Neuronal stem cell (in vitro differentiated cells): ENCODE results near the gene PDE4B.

Experiments used
- DNase-seq: peaks from one replicate; pipeline ENCODE4 v3.0.0-alpha.2; 2013; ENCODE audit warnings: low spot score
- H2AFZ ChIP-seq: one replicate; pipeline ENCODE4 v1.6.1; 2013; ENCODE audit warnings: mild to moderate bottlenecking, low read length, inconsistent platforms
- H2AK5ac ChIP-seq: 2 replicates; pipeline ENCODE4 v1.6.1; 2013; ENCODE audit warnings: low read depth, mild to moderate bottlenecking, inconsistent platforms, low read length, moderate library complexity, mixed read lengths
- H2BK120ac ChIP-seq: 2 replicates; pipeline ENCODE4 v1.6.1; 2013; ENCODE audit warnings: low read depth, mild to moderate bottlenecking, inconsistent platforms, low read length, moderate library complexity, mixed read lengths
- H2BK12ac ChIP-seq: one replicate; pipeline ENCODE4 v1.6.1; 2013; ENCODE audit warnings: low read length, inconsistent platforms
- H2BK15ac ChIP-seq: 2 replicates; pipeline ENCODE4 v1.6.1; 2013; ENCODE audit warnings: mild to moderate bottlenecking, low read length, inconsistent platforms, mixed read lengths
- H2BK5ac ChIP-seq: one replicate; pipeline ENCODE4 v1.6.1; 2013; ENCODE audit warnings: inconsistent platforms, mild to moderate bottlenecking, low read length, moderate library complexity
- H3K14ac ChIP-seq: one replicate; pipeline ENCODE4 v1.6.1; 2013; ENCODE audit warnings: low read length, inconsistent platforms
- H3K18ac ChIP-seq: 2 replicates; pipeline ENCODE4 v1.6.1; 2013; ENCODE audit warnings: low read length, inconsistent platforms
- H3K23ac ChIP-seq: 2 replicates; pipeline ENCODE4 v1.6.1; 2013; ENCODE audit warnings: low read depth, mild to moderate bottlenecking, mixed read lengths, low read length, inconsistent platforms; ENCODE audit not compliant: poor library complexity
- H3K27ac ChIP-seq: replicated peaks from 3 replicates; pipeline ENCODE4 v1.5.1; 2013; ENCODE audit warnings: low read length, inconsistent platforms
- H3K27me3 ChIP-seq, 3 experiments: 2 replicates each; pipeline ENCODE4 v1.6.1; 2013; ENCODE audit warnings: low read length in 3 of 3, mild to moderate bottlenecking in 2 of 3, inconsistent platforms in 1 of 3, low read depth in 1 of 3, mixed read lengths in 1 of 3, moderate library complexity in 1 of 3; ENCODE audit not compliant: control insufficient read depth in 3 of 3, insufficient read depth in 3 of 3
- H3K36me3 ChIP-seq, 2 donors: replicated peaks in 1 of 2; 2 replicates each; pipeline ENCODE4 v1.6.1; 2013; ENCODE audit warnings: low read length in 2 of 2; ENCODE audit not compliant: control insufficient read depth in 2 of 2, insufficient read depth in 2 of 2
- H3K4ac ChIP-seq: 2 replicates; pipeline ENCODE4 v1.6.1; 2013; ENCODE audit warnings: inconsistent platforms, mild to moderate bottlenecking, low read length, moderate library complexity
- H3K4me1 ChIP-seq, 2 donors: 1 replicate in 1 of 2; 2 replicates in 1 of 2; pipeline ENCODE4 v1.6.1; 2013; ENCODE audit warnings: low read length in 2 of 2, low read depth in 1 of 2; ENCODE audit not compliant: control insufficient read depth in 2 of 2, insufficient read depth in 1 of 2
- H3K4me2 ChIP-seq: one replicate; pipeline ENCODE4 v1.6.1; 2013; ENCODE audit warnings: mild to moderate bottlenecking, low read length, inconsistent platforms; ENCODE audit not compliant: insufficient read depth, poor library complexity, severe bottlenecking
- H3K4me3 ChIP-seq, 2 donors: 2 replicates each; pipeline ENCODE4 v1.5.1; 2013; ENCODE audit warnings: low read length in 2 of 2, mild to moderate bottlenecking in 2 of 2, inconsistent platforms in 1 of 2, moderate library complexity in 1 of 2
- H3K79me1 ChIP-seq: one replicate; pipeline ENCODE4 v1.6.1; 2013; ENCODE audit warnings: low read depth, mild to moderate bottlenecking, inconsistent platforms, low read length, moderate library complexity
- H3K9ac ChIP-seq: one replicate; pipeline ENCODE4 v1.6.1; 2013; ENCODE audit warnings: mild to moderate bottlenecking, low read depth, low read length, inconsistent platforms; ENCODE audit not compliant: poor library complexity
- H3K9me3 ChIP-seq, 2 donors: replicated peaks in 1 of 2; 2 replicates each; pipeline versions ENCODE3 to v1.6.1; 2013; ENCODE audit warnings: low read length in 2 of 2, mild to moderate bottlenecking in 2 of 2, inconsistent platforms in 1 of 2, low read depth in 1 of 2, mixed read lengths in 1 of 2, moderate library complexity in 1 of 2; ENCODE audit not compliant: control insufficient read depth in 2 of 2, insufficient read depth in 1 of 2
- H4K8ac ChIP-seq: one replicate; pipeline ENCODE4 v1.6.1; 2013; ENCODE audit warnings: low read depth, mild to moderate bottlenecking, inconsistent platforms, low read length, moderate library complexity
- H4K91ac ChIP-seq: one replicate; pipeline ENCODE4 v1.6.1; 2013; ENCODE audit warnings: low read length, low read depth, mild to moderate bottlenecking, inconsistent platforms; ENCODE audit not compliant: poor library complexity
- WGBS, 2 donors: extraction: QIAGEN DNeasy Blood & Tissue Kit; methylation state at CpG; one replicate each; pipeline ENCODE4 v1.1.7; 2013; ENCODE audit warnings: missing lambda C conversion rate in 2 of 2, mixed read lengths in 1 of 2; ENCODE audit not compliant: insufficient read length in 2 of 2, insufficient replicate concordance in 1 of 2; ENCODE audit errors: extremely low coverage in 2 of 2; 5-methylcytosine and 5-hydroxymethylcytosine counted together

The PDE4B gene

DNA sequence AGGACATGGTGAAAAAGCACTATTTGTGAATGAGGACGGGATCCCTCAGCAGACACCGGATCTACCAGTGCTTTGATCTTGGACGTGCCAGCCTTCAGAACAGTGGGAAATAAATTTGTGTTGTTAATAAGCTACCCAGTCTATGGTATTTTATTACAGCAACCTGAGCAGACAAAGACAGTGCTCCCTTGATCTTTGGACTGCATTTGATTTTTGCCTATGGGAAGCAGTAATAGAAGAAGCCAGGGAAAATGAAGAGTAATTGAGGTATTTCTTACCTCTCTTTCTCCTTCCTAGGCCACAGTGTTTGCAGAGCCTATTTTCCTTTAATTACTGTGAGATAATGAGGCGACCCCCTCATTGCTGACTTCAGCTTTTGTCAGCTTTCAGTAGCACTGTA lies 87.9 kb downstream of the PDE4B start:
- no peak overlapping the region for H3K4me2 ChIP-seq
- WGBS, 2 donors = no CpG with 5 or more reads among the region's 4 CpGs
- no peak overlapping the region for H3K23ac ChIP-seq

DNA sequence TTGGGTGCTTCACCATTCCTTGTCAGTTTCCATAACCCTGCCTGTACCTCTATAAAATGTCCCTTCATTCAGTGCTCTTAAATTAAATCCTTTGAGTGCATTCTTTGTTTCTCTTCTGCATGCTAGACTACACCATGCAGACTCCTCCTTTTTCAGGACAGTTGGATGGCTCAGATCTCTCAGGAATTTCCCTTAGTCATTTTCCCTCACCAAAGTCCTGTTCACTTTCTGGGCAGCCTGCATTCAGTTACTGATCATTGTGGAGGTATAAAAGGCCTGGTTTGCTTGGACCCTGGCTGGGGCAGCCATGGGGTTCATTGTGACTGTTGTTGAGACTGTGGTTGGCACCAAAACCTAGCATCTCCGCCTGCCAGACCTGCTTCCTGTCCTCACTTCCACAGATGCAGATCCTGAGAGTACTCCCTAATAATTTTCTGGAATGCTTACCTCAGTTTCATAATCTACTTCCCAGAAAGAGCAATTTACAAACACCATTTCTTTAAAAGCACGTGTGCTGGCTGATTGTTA lies 88.4 kb downstream of the PDE4B start:
- H2AFZ ChIP-seq = peak overlapping the region; percentile 15
- H3K9me3 ChIP-seq = no peaks in the 10 kb centered on the region
- H3K36me3 ChIP-seq = no peaks in the 10 kb centered on the region
- no peak overlapping the region for H2BK5ac ChIP-seq
- no peak overlapping the region for H3K4me2 ChIP-seq
- no peak for DNase-seq
- H3K27me3 ChIP-seq = no peaks in the 10 kb centered on the region
- H2BK15ac ChIP-seq = no peak overlapping the region
- H3K23ac ChIP-seq = no peak overlapping the region
- no peak overlapping the region for H2BK120ac ChIP-seq
- no peak overlapping the region for H3K18ac ChIP-seq
- no peak overlapping the region for H3K14ac ChIP-seq
- H2AK5ac ChIP-seq = no peak overlapping the region
- H3K27ac ChIP-seq = no peak overlapping the region
- no peak overlapping the region for H3K9ac ChIP-seq
- H4K8ac ChIP-seq = no peak overlapping the region
- no peak overlapping the region for H4K91ac ChIP-seq
- H3K4me3 ChIP-seq = no peak overlapping the region
- WGBS, 2 donors = no CpG with 5 or more reads among the region's 2 CpGs
- no peaks in the 10 kb centered on the region for H3K79me1 ChIP-seq
- peaks cover 0 to 7% of the 10 kb centered on the region in 2 donors for H3K4me1 ChIP-seq
- no peak overlapping the region for H2BK12ac ChIP-seq
- no peak overlapping the region for H3K4ac ChIP-seq

More for the DNA sequence above, 87.9 kb downstream of the PDE4B start:
- no peak overlapping the region for H3K18ac ChIP-seq
- no peak overlapping the region for H3K9ac ChIP-seq
- H2BK12ac ChIP-seq = no peak overlapping the region
- H3K4ac ChIP-seq = no peak overlapping the region
- H3K14ac ChIP-seq = no peak overlapping the region
- H3K9me3 ChIP-seq = no peaks in the 10 kb centered on the region
- H3K27me3 ChIP-seq = no peaks in the 10 kb centered on the region
- no peak overlapping the region for H2AFZ ChIP-seq
- no peak overlapping the region for H3K4me3 ChIP-seq
- H2BK15ac ChIP-seq = no peak overlapping the region
- H2BK120ac ChIP-seq = no peak overlapping the region
- no peak overlapping the region for H4K91ac ChIP-seq
- DNase-seq = no peak
- H2BK5ac ChIP-seq = no peak overlapping the region
- H3K27ac ChIP-seq = no peak overlapping the region
- H2AK5ac ChIP-seq = no peak overlapping the region
- H4K8ac ChIP-seq = no peak overlapping the region
- H3K36me3 ChIP-seq = no peaks in the 10 kb centered on the region
- peaks cover 0 to 7% of the 10 kb centered on the region in 2 donors for H3K4me1 ChIP-seq
- no peaks in the 10 kb centered on the region for H3K79me1 ChIP-seq

DNA sequence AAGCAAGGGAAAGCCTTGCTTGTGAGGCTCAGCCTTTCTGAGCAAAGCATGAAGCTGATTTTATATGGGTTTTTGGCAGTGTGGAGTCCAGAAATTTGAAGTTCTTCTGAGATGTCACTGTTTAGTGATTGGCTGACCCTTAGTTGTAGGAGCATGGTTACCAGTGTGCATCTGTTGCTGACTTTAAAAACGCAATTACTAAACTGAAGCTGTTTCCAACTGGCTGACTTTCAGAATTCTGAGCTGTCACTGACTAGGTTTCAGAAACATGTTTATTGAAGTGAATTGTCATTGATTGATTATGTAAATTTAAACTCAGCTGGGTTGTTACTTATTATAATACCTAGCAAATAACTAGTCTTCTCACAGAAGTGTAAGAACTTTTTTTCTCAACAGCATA lies 89.4 kb downstream of the PDE4B start:
- Histone ChIP-seq H3K9me3 (no peaks in the 10 kb centered on the region), H3K4me1 (peaks cover 0 to 7% of the 10 kb centered on the region in 2 donors), H3K36me3 (no peaks in the 10 kb centered on the region), H3K9ac (no peak overlapping the region), H2BK12ac (no peak overlapping the region), H3K23ac (no peak overlapping the region), H2BK120ac (no peak overlapping the region), H2AFZ (no peak overlapping the region), H3K27ac (no peak overlapping the region), H3K18ac (no peak overlapping the region), H2BK15ac (no peak overlapping the region), H4K91ac (no peak overlapping the region), H4K8ac (no peak overlapping the region), H2BK5ac (no peak overlapping the region), H3K79me1 (no peaks in the 10 kb centered on the region), H3K27me3 (no peaks in the 10 kb centered on the region), H3K4me3 (no peak overlapping the region), H2AK5ac (no peak overlapping the region), H3K14ac (no peak overlapping the region), H3K4ac (no peak overlapping the region), H3K4me2 (no peak overlapping the region)
- no CpG with 5 or more reads among the region's 1 CpG for WGBS, 2 donors
- no peak for DNase-seq

DNA sequence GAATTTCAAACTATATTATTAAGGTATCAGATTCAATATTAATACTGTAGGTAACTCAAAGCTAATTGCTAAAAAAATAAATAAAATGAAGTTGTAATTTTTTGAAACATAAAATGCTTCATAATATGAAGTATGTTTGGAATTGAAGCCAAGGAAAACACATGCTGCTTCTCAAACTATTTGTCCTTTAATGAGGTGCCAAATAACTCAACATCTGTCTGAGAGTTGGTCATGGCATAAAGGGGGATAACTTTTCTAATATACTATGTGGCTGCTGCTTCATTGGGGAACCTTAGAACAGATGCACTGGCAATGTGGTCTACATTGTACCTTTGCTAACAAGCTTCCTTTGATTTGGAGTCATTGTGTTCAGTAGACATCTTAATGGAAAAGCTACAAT lies 96.7 kb downstream of the PDE4B start:
- no peaks in the 10 kb centered on the region for H3K79me1 ChIP-seq
- H4K91ac ChIP-seq = no peak overlapping the region
- no peak overlapping the region for H3K4me2 ChIP-seq
- no peak overlapping the region for H3K9ac ChIP-seq
- no peak overlapping the region for H2BK15ac ChIP-seq
- H3K4ac ChIP-seq = no peak overlapping the region
- H2AK5ac ChIP-seq = no peak overlapping the region
- H2AFZ ChIP-seq = no peak overlapping the region
- no peak overlapping the region for H3K18ac ChIP-seq
- no peak overlapping the region for H2BK5ac ChIP-seq
- no peaks in the 10 kb centered on the region for H3K4me1 ChIP-seq
- H3K4me3 ChIP-seq = no peak overlapping the region
- H2BK120ac ChIP-seq = no peak overlapping the region
- DNase-seq = no peak
- H3K9me3 ChIP-seq = no peaks in the 10 kb centered on the region
- H3K27me3 ChIP-seq = no peaks in the 10 kb centered on the region
- H3K36me3 ChIP-seq = no peaks in the 10 kb centered on the region
- H3K23ac ChIP-seq = no peak overlapping the region
- no peak overlapping the region for H2BK12ac ChIP-seq
- no peak overlapping the region for H3K14ac ChIP-seq
- H4K8ac ChIP-seq = no peak overlapping the region
- no peak overlapping the region for H3K27ac ChIP-seq
